Aorta (tissue), 5 donors: ENCODE data around the gene PTGES3. TPM values are rescaled to one million over a fixed set of nuclear protein-coding genes. Genes with fewer than 3 reads are reported as not detected.

Experiments used
- ATAC-seq: fragments of 200-7000 bp; cut with Tn5 transposase; one replicate; pipeline ENCODE4 v1.9.1; 2022; ENCODE audit warnings: moderate library complexity; ENCODE audit not compliant: low FRiP score
- DNase-seq, 2 donors: peaks; one replicate each; pipeline ENCODE4 v3.0.0-alpha.2; 2020
- H3K27ac ChIP-seq, 2 donors: one replicate each; pipeline ENCODE4 v1.5.1; 2013; ENCODE audit warnings: low read length in 2 of 2, mild to moderate bottlenecking in 2 of 2, moderate library complexity in 2 of 2, control low read depth in 1 of 2, inconsistent platforms in 1 of 2, low read depth in 1 of 2
- H3K27me3 ChIP-seq, 2 donors: one replicate each; pipeline ENCODE4 v1.6.1; 2013; ENCODE audit warnings: control low read depth in 1 of 2, low read length in 1 of 2, mild to moderate bottlenecking in 1 of 2, moderate library complexity in 1 of 2; ENCODE audit not compliant: insufficient read depth in 2 of 2, control insufficient read depth in 1 of 2
- H3K36me3 ChIP-seq, 2 donors: one replicate each; pipeline ENCODE4 v1.6.1; 2013; ENCODE audit warnings: control low read depth in 1 of 2, low read length in 1 of 2, mild to moderate bottlenecking in 1 of 2; ENCODE audit not compliant: insufficient read depth in 2 of 2, control insufficient read depth in 1 of 2
- H3K4me1 ChIP-seq, 2 donors: one replicate each; pipeline ENCODE4 v1.6.1; 2013; ENCODE audit warnings: low read length in 2 of 2, control low read depth in 1 of 2, mild to moderate bottlenecking in 1 of 2, moderate library complexity in 1 of 2; ENCODE audit not compliant: insufficient read depth in 2 of 2, control insufficient read depth in 1 of 2
- H3K4me3 ChIP-seq, 2 donors: one replicate each; pipeline ENCODE4 v1.5.1; 2013; ENCODE audit warnings: low read length in 2 of 2, control low read depth in 1 of 2, mild to moderate bottlenecking in 1 of 2
- H3K9me3 ChIP-seq: one replicate; pipeline ENCODE4 v1.6.1; 2013; ENCODE audit warnings: mild to moderate bottlenecking, low read length; ENCODE audit not compliant: control insufficient read depth
- WGBS, 2 donors: extraction: QIAGEN DNeasy Blood & Tissue Kit; methylation state at CpG; one replicate each; pipeline ENCODE4 v1.1.7; 2013; 5-methylcytosine and 5-hydroxymethylcytosine counted together
- intact Hi-C, 2 donors: fragments of 100-400 bp; cut with DNase I; formaldehyde crosslinking; loops; one replicate each; pipeline versions ENCODE4 v1.14.2 to v1.15.0; 2022
- polyA plus RNA-seq, 2 donors: library from polyadenylated mRNA; stranded (reverse); fragments of 200-250 nt; gene quantifications; one replicate each; pipeline ENCODE4 v1.2.3, GENCODE V29; 2013
- total RNA-seq, 2 donors: library from RNA; stranded (reverse); fragmentation: NEBNext Ultra II Directional; extraction: Animal tissue kit (Norgen Biotek cat#: 25700); gene quantifications; one replicate each; pipeline ENCODE4 v1.2.1, GENCODE V29; 2021
- donor health status: healthy with polysubstance abuse.
- donor health status: Bipolar disorder and iron deficiency.
- donor health status: DM: no; HTN: no; CAD: no.
- donor health status: DM: no; HTN: no; CAD: no.
- donor health status: DM: yes; HTN: yes; CAD: no.

PTGES3 gene
- total and polyA plus RNA-seq, 4 donors, result 142 to 221 (median 150) TPM

DNA sequence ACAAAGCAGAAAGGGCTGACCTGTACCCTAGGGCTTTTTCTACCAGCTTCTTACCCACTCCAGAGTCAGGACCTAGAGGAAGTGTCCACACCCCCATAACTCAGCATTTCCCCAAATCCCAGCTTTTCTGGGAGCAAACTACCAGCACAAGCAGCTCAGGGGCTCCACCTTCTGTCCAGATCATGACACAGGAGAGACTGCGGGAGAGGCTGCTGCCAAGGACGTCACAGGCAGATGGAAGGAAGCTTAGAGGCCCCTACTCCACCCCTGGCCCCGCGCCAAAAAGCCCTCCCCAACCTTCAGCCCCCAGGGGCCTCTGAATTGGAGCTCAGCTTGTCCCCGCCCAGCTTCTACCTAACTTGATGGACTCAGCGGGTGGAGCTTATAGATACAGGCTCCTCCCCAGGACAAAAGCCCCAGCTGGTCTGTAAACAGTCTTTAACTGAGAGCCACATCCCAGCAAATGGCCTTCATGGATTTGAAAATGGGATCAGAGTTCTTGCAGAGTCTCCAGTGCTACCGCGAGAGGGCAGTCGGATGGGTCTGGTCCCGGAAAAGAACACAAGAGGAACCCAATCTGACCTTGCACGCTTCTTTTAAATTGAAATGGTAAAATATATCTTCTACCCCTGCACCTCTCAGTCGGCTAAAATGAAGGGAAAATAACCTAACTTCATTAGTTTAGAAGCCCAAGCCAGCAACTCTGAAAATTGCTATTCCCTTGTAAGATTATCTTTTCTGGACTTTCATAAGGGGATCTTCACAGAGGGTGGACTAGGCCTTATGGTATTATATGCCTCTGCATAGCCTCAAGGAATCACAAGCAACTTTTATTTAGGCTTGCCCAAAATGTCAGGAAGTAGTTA, 51.2 kb downstream of the PTGES3 start:
- ATAC-seq (peak; percentile 94), DNase-seq (peak; percentile 99)
- Histone ChIP-seq H3K27me3 (no peaks in the 10 kb centered on the region), H3K27ac (peak overlapping the region in 1 of 2 donors; percentile 68), H3K4me1 (peaks cover 0 to 4% of the 10 kb centered on the region in 2 donors), H3K36me3 (peaks cover 0 to 7% of the 10 kb centered on the region in 2 donors), H3K9me3 (no peaks in the 10 kb centered on the region), H3K4me3 (peak overlapping the region; percentile 4 to 21)
- intact Hi-C loops, result no loop called here
- WGBS, 2 donors, result 0 to 1% methylated on average over 12 of the region's 12 CpGs

- DNase-seq, result peak; percentile 94 to 95
- Histone ChIP-seq H3K4me3 (peak overlapping the region; percentile 78 to 84), H3K4me1 (peaks cover 0 to 4% of the 10 kb centered on the region in 2 donors), H3K9me3 (no peaks in the 10 kb centered on the region), H3K27me3 (no peaks in the 10 kb centered on the region), H3K27ac (peak overlapping the region in 1 of 2 donors; percentile 68), H3K36me3 (peaks cover 0 to 7% of the 10 kb centered on the region in 2 donors)
- WGBS, 2 donors, result 0 to 1% methylated on average over 20 of the region's 20 CpGs
- ATAC-seq, result peak; percentile 93
- intact Hi-C loops, result no loop called here
Observed at GRCh38 chr12:56635806-56636674, 52.0 kb downstream of the PTGES3 start.

DNA sequence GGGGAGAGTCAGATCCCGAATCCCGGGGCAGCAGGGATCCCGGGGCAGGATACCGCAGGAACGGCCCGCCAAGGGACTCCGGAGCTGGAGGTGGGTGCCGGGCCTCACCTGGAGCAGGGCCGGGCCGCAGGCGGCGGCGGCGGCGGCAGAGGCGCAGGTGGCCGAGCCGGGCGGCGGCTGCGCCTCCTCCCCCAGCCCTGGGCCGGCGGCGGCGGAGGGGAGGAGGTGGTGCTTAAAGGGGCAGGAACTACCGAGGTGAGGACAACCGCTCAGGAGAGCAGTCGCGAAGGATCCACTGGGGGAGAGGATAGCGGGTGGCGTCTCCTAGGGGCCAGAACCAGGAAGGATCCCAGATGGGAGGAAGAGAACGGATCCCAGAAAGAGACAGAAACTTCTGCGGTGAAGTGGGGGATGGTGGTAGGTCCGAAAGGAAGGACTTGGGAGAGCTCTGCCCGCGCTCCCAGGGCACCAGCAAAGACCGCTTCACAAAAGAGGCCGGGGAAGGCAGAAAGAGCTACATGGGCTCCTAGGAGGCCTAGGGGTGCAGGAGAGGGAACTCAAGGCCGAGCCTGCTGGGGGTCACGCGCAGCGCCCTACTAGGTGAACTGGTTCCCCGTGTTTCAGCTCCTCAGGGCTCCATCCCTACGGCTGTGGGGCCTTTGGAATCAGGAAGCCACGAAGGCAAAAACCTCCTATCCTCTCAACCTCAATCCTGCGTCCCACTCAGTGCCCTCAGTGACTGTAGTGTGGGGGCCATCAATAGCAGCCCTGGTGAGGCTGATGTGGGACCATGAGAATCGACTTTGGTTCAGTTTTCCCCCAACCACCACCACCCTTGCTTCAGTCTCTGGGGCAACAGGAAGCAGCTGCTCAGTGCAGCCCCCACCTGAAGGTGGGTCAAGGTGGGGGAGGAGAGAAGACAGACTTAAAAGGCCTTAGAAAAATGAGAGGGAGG, 53.0 kb downstream of the PTGES3 start:
- H3K9me3 ChIP-seq, result no peaks in the 10 kb centered on the region
- DNase-seq, result peak; percentile 71 to 89
- intact Hi-C loops, result loop anchor here in 1 of 2 donors (5.0 kb wide), 1 partner anchor 113 kb away; the partner anchor contains the start of gene RBMS2
- peaks cover 0 to 4% of the 10 kb centered on the region in 2 donors for H3K4me1 ChIP-seq
- peak overlapping the region; percentile 78 to 84 for H3K4me3 ChIP-seq
- H3K36me3 ChIP-seq, result peaks cover 0 to 7% of the 10 kb centered on the region in 2 donors
- no peak for ATAC-seq
- peak overlapping the region in 1 of 2 donors; percentile 42 for H3K27ac ChIP-seq
- WGBS, 2 donors, result 1 to 2% methylated on average over 30 to 47 of the region's 47 CpGs
- no peaks in the 10 kb centered on the region for H3K27me3 ChIP-seq

GRCh38 chr12:56634242-56634836, 53.7 kb downstream of the PTGES3 start:
- DNase-seq (no peak), ATAC-seq (no peak)
- peaks cover 0 to 5% of the 10 kb centered on the region in 2 donors for H3K36me3 ChIP-seq
- H3K4me3 ChIP-seq, result peak overlapping the region; percentile 78 to 84
- no peaks in the 10 kb centered on the region for H3K9me3 ChIP-seq
- WGBS, 2 donors, result 0 to 1% methylated on average over 27 of the region's 27 CpGs
- H3K4me1 ChIP-seq, result peaks cover 0 to 4% of the 10 kb centered on the region in 2 donors
- peak overlapping the region in 1 of 2 donors; percentile 25 for H3K27ac ChIP-seq
- H3K27me3 ChIP-seq, result no peaks in the 10 kb centered on the region
- intact Hi-C loops, result loop anchor here in 1 of 2 donors (5.0 kb wide), 1 partner anchor 112 kb away; the partner anchor contains the start of gene RBMS2

GRCh38 chr12:56633468-56634241, 54.4 kb downstream of the PTGES3 start:
- H3K36me3 ChIP-seq, result peaks cover 0 to 1% of the 10 kb centered on the region in 2 donors
- 21 to 29% methylated on average over 12 of the region's 12 CpGs for WGBS, 2 donors
- no peaks in the 10 kb centered on the region for H3K27me3 ChIP-seq
- DNase-seq, result no peak
- H3K9me3 ChIP-seq, result no peaks in the 10 kb centered on the region
- peak overlapping the region in 1 of 2 donors; percentile 84 for H3K4me3 ChIP-seq
- intact Hi-C loops, result loop anchor here in 1 of 2 donors (5.0 kb wide), 1 partner anchor 111 kb away; the partner anchor contains the start of gene RBMS2
- H3K27ac ChIP-seq, result peak overlapping the region in 1 of 2 donors; percentile 7
- H3K4me1 ChIP-seq, result peaks cover 0 to 4% of the 10 kb centered on the region in 2 donors
- no peak for ATAC-seq

DNA sequence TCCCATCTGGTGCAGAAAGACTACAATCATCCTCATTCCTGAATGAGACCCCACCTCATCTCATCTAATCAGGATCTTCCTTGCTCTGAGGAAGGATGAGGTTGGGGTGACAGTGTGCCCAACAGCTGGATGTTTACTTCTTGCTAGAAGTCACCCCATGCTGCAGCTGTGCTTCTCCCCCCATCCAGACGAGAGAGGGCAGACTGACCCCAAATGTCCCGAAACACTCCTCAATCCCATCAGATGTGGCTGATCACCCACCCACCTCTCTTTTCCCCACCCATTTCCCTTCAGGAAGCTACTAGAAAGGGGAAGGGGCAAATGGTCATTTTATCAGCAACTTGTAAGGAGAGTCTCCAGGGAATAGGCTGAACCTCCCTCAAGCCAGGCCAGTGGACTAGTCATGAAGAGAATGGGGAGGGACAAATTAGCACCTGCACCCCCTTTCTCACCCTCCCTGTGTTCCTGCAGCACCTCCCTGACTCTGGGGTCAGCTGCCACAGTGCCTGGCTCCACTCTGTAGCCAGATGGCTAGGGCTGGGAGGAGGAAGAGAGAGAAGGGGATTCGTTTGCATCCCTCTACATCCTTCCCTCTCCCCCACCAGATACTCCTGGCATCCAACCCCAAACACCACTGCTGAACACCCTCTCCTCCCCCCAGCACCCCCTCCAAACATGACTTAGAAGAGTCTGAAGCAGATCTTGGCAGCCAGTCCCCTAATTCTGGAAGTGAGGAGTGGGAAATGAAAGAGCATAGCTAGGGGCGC, 55.2 kb downstream of the PTGES3 start:
- Histone ChIP-seq H3K4me1 (peaks cover 0 to 4% of the 10 kb centered on the region in 2 donors), H3K27me3 (no peaks in the 10 kb centered on the region), H3K36me3 (no peaks in the 10 kb centered on the region), H3K4me3 (no peak overlapping the region), H3K9me3 (no peaks in the 10 kb centered on the region), H3K27ac (peak overlapping the region in 1 of 2 donors; percentile 25)
- WGBS, 2 donors, result 39% methylated on average over 4 of the region's 4 CpGs
- ATAC-seq (no peak), DNase-seq (no peak)
- intact Hi-C loops, result loop anchor here in 1 of 2 donors (5.0 kb wide), 1 partner anchor 111 kb away; the partner anchor contains the start of gene RBMS2
